ENCODE data around the gene CFP.

GRCh38 chrX:47585273-47585672 is 44.5 kb downstream of the CFP start:
- TF ChIP-seq POLR2AphosphoS5 (IDR thresholded peaks at IDR 0.05) = no peak
- no peak for TF ChIP-seq POLR2A (IDR thresholded peaks at IDR 0.05)

Measured in prostate gland (tissue), 1 donor.